Mesendoderm (in vitro differentiated cells): ENCODE data around the gene PRKD2.

Source experiments
- DNase-seq: peaks from one replicate; pipeline ENCODE4 v3.0.0; 2013
- H2AK5ac ChIP-seq: 2 replicates; pipeline ENCODE4 v1.6.1; 2013; ENCODE audit warnings: low read length, inconsistent platforms
- H2BK120ac ChIP-seq: 2 replicates; pipeline ENCODE4 v1.6.1; 2013; ENCODE audit warnings: low read depth, mild to moderate bottlenecking, low read length, moderate library complexity, mixed read lengths
- H2BK15ac ChIP-seq: replicated peaks from 2 replicates; pipeline ENCODE4 v1.6.1; 2013; ENCODE audit warnings: low read depth, mild to moderate bottlenecking, moderate library complexity
- H2BK5ac ChIP-seq: 2 replicates; pipeline ENCODE4 v1.6.1; 2013; ENCODE audit warnings: low read length, inconsistent platforms
- H3K18ac ChIP-seq: 2 replicates; pipeline ENCODE4 v1.6.1; 2013; ENCODE audit warnings: mild to moderate bottlenecking, low read length, mixed read lengths
- H3K23ac ChIP-seq: one replicate; pipeline ENCODE4 v1.6.1; 2013; ENCODE audit warnings: low read length
- H3K27ac ChIP-seq: 2 replicates; pipeline ENCODE4 v1.5.1; 2013; ENCODE audit warnings: low read depth, mild to moderate bottlenecking, inconsistent platforms, low read length, moderate library complexity
- H3K27me3 ChIP-seq: 2 replicates; pipeline ENCODE4 v1.6.1; 2013; ENCODE audit warnings: low read length, control low read depth, mild to moderate bottlenecking, inconsistent platforms; ENCODE audit not compliant: insufficient read depth, poor library complexity
- H3K36me3 ChIP-seq: 2 replicates; pipeline ENCODE4 v1.6.1; 2013; ENCODE audit warnings: low read length, inconsistent platforms; ENCODE audit not compliant: control insufficient read depth, insufficient read depth
- H3K4ac ChIP-seq: one replicate; pipeline ENCODE4 v1.6.1; 2013; ENCODE audit warnings: low read depth, mild to moderate bottlenecking, low read length, moderate library complexity
- H3K4me1 ChIP-seq: 2 replicates; pipeline ENCODE4 v1.6.1; 2013; ENCODE audit warnings: low read depth, low read length, inconsistent platforms; ENCODE audit not compliant: control insufficient read depth
- H3K4me2 ChIP-seq: 2 replicates; pipeline ENCODE4 v1.6.1; 2013; ENCODE audit warnings: low read length
- H3K4me3 ChIP-seq: 2 replicates; pipeline ENCODE4 v1.5.1; 2013; ENCODE audit warnings: mild to moderate bottlenecking, low read length
- H3K56ac ChIP-seq: one replicate; pipeline ENCODE4 v1.6.1; 2013; ENCODE audit warnings: low read length
- H3K79me1 ChIP-seq: 2 replicates; pipeline ENCODE4 v1.6.1; 2013; ENCODE audit warnings: low read length, inconsistent platforms
- H3K79me2 ChIP-seq: 2 replicates; pipeline ENCODE4 v1.6.1; 2013; ENCODE audit warnings: mild to moderate bottlenecking, low read length; ENCODE audit not compliant: control insufficient read depth, insufficient read depth
- H3K9ac ChIP-seq: 2 replicates; pipeline ENCODE4 v1.6.1; 2013; ENCODE audit warnings: low read length, inconsistent platforms
- H4K5ac ChIP-seq: one replicate; pipeline ENCODE4 v1.6.1; 2013; ENCODE audit warnings: low read length
- H4K8ac ChIP-seq: one replicate; pipeline ENCODE4 v1.6.1; 2013; ENCODE audit warnings: low read depth, mild to moderate bottlenecking, control low read depth, low read length, moderate library complexity
- WGBS: extraction: QIAGEN DNeasy Blood & Tissue Kit; methylation state at CpG from one replicate; pipeline ENCODE4 v1.1.7; 2013; ENCODE audit warnings: low lambda C conversion rate, missing lambda C conversion rate; ENCODE audit not compliant: insufficient coverage; ENCODE audit errors: extremely low coverage; 5-methylcytosine and 5-hydroxymethylcytosine counted together

Gene PRKD2

GRCh38 chr19:46648961-46649960, 67.7 kb downstream of the PRKD2 start:
- Histone ChIP-seq H3K27me3 (peaks cover 36% of the 10 kb centered on the region), H2BK15ac (no peak overlapping the region), H2AK5ac (no peak overlapping the region), H2BK120ac (no peak overlapping the region), H3K36me3 (no peaks in the 10 kb centered on the region), H4K8ac (no peak overlapping the region), H2BK5ac (no peak overlapping the region), H3K56ac (no peak overlapping the region), H3K79me2 (no peaks in the 10 kb centered on the region), H3K4me3 (no peak overlapping the region), H3K79me1 (no peaks in the 10 kb centered on the region), H3K23ac (no peak overlapping the region), H3K4me1 (no peaks in the 10 kb centered on the region), H3K27ac (no peak overlapping the region), H3K4me2 (no peak overlapping the region), H4K5ac (no peak overlapping the region), H3K4ac (no peak overlapping the region), H3K18ac (no peak overlapping the region), H3K9ac (no peak overlapping the region)
- DNase-seq: no peak
- WGBS: no CpG with 5 or more reads among the region's 144 CpGs

GRCh38 chr19:46648060-46648960, 68.6 kb downstream of the PRKD2 start:
- Histone ChIP-seq H2BK15ac (no peak overlapping the region), H3K4me3 (no peak overlapping the region), H3K79me1 (no peaks in the 10 kb centered on the region), H2BK120ac (no peak overlapping the region), H3K56ac (no peak overlapping the region), H3K23ac (no peak overlapping the region), H3K4ac (no peak overlapping the region), H3K27me3 (peaks cover 36% of the 10 kb centered on the region), H3K36me3 (no peaks in the 10 kb centered on the region), H3K27ac (no peak overlapping the region), H3K9ac (no peak overlapping the region), H4K5ac (no peak overlapping the region), H2BK5ac (no peak overlapping the region), H3K18ac (no peak overlapping the region), H4K8ac (no peak overlapping the region), H3K4me2 (no peak overlapping the region), H3K79me2 (no peaks in the 10 kb centered on the region), H3K4me1 (no peaks in the 10 kb centered on the region), H2AK5ac (no peak overlapping the region)
- no CpG with 5 or more reads among the region's 63 CpGs for WGBS
- DNase-seq: no peak

GRCh38 chr19:46646402-46646801, 70.5 kb downstream of the PRKD2 start:
- no peak overlapping the region for H2BK5ac ChIP-seq
- no peak overlapping the region for H2BK15ac ChIP-seq
- no peak overlapping the region for H3K56ac ChIP-seq
- no peak overlapping the region for H2AK5ac ChIP-seq
- no peak overlapping the region for H3K4me3 ChIP-seq
- no peaks in the 10 kb centered on the region for H3K4me1 ChIP-seq
- no peak overlapping the region for H2BK120ac ChIP-seq
- H3K4ac ChIP-seq: no peak overlapping the region
- WGBS: no CpG with 5 or more reads among the region's 3 CpGs
- no peak overlapping the region for H4K5ac ChIP-seq
- H3K79me2 ChIP-seq: no peaks in the 10 kb centered on the region
- no peaks in the 10 kb centered on the region for H3K36me3 ChIP-seq
- no peak overlapping the region for H4K8ac ChIP-seq
- no peak overlapping the region for H3K27ac ChIP-seq
- H3K27me3 ChIP-seq: peaks cover 36% of the 10 kb centered on the region
- H3K18ac ChIP-seq: no peak overlapping the region
- no peak overlapping the region for H3K4me2 ChIP-seq
- no peak overlapping the region for H3K23ac ChIP-seq
- H3K9ac ChIP-seq: no peak overlapping the region
- no peaks in the 10 kb centered on the region for H3K79me1 ChIP-seq
- DNase-seq: no peak

- Histone ChIP-seq H3K9ac (no peak overlapping the region), H3K4me3 (no peak overlapping the region), H3K4me1 (peaks cover 2% of the 10 kb centered on the region), H3K36me3 (no peaks in the 10 kb centered on the region), H3K23ac (no peak overlapping the region), H2BK5ac (no peak overlapping the region), H3K79me2 (no peaks in the 10 kb centered on the region), H2BK120ac (no peak overlapping the region), H4K8ac (no peak overlapping the region), H3K79me1 (no peaks in the 10 kb centered on the region), H2BK15ac (no peak overlapping the region), H3K56ac (no peak overlapping the region), H3K27ac (no peak overlapping the region), H4K5ac (no peak overlapping the region), H3K27me3 (peaks cover 29% of the 10 kb centered on the region), H3K18ac (no peak overlapping the region), H3K4ac (no peak overlapping the region), H3K4me2 (no peak overlapping the region), H2AK5ac (no peak overlapping the region)
- no peak for DNase-seq
- no CpG with 5 or more reads among the region's 3 CpGs for WGBS
Observed at GRCh38 chr19:46644720-46645119, 72.2 kb downstream of the PRKD2 start.

- peaks cover 4% of the 10 kb centered on the region for H3K4me1 ChIP-seq
- WGBS: no CpG with 5 or more reads among the region's 2 CpGs
- no peak overlapping the region for H2BK5ac ChIP-seq
- no peak overlapping the region for H3K23ac ChIP-seq
- no peaks in the 10 kb centered on the region for H3K36me3 ChIP-seq
- H2BK120ac ChIP-seq: no peak overlapping the region
- H3K79me2 ChIP-seq: no peaks in the 10 kb centered on the region
- H3K18ac ChIP-seq: no peak overlapping the region
- H3K27ac ChIP-seq: no peak overlapping the region
- H3K9ac ChIP-seq: no peak overlapping the region
- no peak overlapping the region for H4K5ac ChIP-seq
- H3K56ac ChIP-seq: no peak overlapping the region
- no peaks in the 10 kb centered on the region for H3K27me3 ChIP-seq
- no peak overlapping the region for H4K8ac ChIP-seq
- H3K4me3 ChIP-seq: no peak overlapping the region
- no peak overlapping the region for H2BK15ac ChIP-seq
- H3K4ac ChIP-seq: no peak overlapping the region
- no peak for DNase-seq
- H2AK5ac ChIP-seq: no peak overlapping the region
- no peaks in the 10 kb centered on the region for H3K79me1 ChIP-seq
- no peak overlapping the region for H3K4me2 ChIP-seq
Observed at GRCh38 chr19:46640656-46641055, 76.3 kb downstream of the PRKD2 start.
